SH-SY5Y (cell line): ENCODE measurements around the gene LRMDA.

Source experiments
- GATA2 ChIP-seq: IDR thresholded peaks from 2 replicates; pipeline ENCODE4 v1.6.1; 2011; ENCODE audit warnings: mild to moderate bottlenecking, low read depth, low read length
- GATA3 ChIP-seq: IDR thresholded peaks from 2 replicates; pipeline ENCODE4 v1.6.1; 2011; ENCODE audit warnings: low read depth, mild to moderate bottlenecking, low read length, moderate library complexity

The LRMDA gene

GRCh38 chr10:75999515-76000209 is 568.2 kb downstream of the LRMDA start:
- no peak for TF ChIP-seq GATA2
- no peak for TF ChIP-seq GATA3

DNA sequence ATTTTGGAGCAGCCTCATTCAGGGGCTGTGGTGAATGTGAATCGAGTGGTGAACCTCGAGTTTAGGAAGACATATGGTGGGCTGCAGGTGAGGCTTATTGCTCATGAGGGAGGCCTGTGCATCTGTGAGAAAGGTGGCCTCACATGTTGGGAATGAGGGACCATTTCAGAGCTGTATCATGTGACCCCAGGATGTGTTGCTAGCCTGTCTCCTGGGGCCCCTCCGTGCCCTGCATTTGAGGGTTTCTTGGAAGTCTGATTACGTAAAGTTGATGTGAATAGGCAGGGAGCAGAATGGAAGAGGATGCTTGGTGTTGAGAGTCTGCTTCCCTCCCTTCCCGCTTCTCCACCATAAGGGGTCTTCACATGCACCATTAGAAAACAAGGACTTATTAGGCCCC is 569.1 kb downstream of the LRMDA start:
- TF ChIP-seq GATA2 (no peak), GATA3 (no peak)

DNA sequence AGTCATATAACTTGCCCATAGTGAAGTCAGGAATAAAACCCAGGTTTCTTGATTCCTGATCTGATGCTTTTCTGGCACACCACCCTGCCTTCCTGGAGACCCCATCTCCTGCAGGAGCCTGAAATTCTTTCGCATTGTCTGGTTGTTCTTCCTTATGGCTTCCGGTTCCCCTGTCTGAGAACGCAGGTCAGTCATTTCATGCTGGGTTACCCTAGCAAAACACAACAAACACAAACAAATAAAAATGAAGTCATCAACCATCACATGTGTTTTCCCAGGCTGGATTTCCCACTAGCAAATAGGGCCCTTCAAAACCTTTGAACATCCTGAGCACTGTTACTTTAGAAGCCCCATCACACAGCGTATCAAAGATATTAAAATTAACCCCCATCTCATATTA is 569.6 kb downstream of the LRMDA start:
- TF ChIP-seq GATA3 (no peak), GATA2 (no peak)

DNA sequence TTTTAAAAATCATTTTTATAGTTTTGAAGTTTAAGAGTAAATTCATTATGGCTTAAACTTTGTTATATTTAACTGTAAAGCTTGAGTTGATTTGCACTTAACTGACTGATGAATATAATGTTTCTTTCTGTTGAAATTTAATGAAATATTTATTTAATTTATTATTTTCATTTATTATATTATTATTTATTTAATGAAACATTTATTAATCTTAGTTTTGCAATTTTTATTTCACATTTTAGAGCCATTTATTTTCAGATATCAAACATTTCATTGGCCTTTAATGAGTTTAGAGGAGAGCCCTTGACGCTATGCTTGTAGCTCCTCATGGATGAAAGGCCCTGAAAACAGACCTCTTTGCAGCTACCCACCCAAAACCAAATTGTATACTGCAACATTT is 570.0 kb downstream of the LRMDA start:
- TF ChIP-seq GATA3 = no peak
- no peak for TF ChIP-seq GATA2

DNA sequence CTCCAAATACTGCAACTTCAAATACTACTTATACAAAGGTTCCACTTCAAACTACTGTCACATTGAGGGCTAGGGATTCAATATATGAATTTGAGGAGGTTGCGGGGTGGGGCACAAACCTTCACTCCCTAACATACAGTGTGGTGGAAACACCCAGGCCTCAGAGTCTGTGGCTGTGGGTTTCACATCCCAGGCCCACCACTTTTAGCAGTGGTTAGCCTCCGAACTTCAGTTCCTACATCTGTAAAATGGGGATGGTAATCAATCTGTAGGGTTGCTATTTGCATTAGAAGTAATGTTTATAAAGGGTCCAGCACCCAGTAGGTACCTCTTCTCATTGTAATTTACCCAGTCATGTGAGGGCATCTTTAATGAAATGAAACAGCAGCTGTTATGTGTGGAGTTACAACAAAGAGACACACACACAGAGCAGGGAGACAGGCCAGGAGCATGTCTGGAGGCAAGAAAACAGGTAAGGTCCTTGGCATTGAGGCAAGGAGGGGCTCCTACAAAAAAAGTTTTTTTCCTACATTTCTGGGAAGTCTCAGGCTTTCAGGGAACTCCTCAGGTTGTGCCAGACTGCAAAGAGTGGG is 570.9 kb downstream of the LRMDA start:
- TF ChIP-seq GATA3 (no peak), GATA2 (no peak)

- TF ChIP-seq GATA2 (no peak), GATA3 (no peak)
Measured at GRCh38 chr10:76007667-76008181, 576.3 kb downstream of the LRMDA start.

GRCh38 chr10:76009531-76009930 is 578.1 kb downstream of the LRMDA start:
- TF ChIP-seq GATA3 = no peak
- no peak for TF ChIP-seq GATA2

- peak; percentile 80 for TF ChIP-seq GATA2
- TF ChIP-seq GATA3 = peak; percentile 76
Measured at GRCh38 chr10:76010703-76011102, 579.3 kb downstream of the LRMDA start.

DNA sequence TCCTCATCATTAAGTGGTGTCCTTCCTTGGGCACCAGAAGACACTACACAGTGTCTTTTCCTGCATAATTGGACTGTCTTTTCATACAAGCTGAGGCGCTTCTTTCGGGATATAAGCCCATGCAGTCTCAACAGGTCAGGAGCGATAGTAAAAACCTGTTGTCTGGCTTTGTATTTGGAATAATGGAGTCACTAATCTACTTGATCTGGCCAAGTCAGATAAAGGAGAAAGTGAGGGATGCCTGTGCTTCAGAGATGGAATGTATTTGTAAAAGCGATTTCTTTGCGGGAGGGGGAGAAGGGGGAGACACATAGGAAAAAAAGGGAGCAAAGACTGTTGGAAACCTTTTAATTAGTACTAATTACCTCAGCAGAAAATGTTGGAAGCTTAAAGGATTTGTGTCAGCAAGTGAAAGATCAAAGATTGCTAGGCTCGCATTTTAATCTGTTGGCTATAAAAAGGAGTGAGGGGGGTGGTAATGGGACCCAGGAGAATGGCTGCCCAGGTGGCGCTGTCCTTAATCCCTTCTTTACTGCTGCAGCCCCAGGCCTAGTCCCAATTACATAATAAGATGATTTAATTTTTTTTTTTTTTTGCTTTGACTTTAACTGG is 581.4 kb downstream of the LRMDA start:
- TF ChIP-seq GATA3 (0 out of 2 replicates have a peak, but pooled peaks have one; percentile 31), GATA2 (peak; percentile 75)

- TF ChIP-seq GATA2 (no peak), GATA3 (no peak)
Measured at GRCh38 chr10:76015245-76015644, 583.8 kb downstream of the LRMDA start.

GRCh38 chr10:76017026-76017732 is 585.8 kb downstream of the LRMDA start:
- TF ChIP-seq GATA2 (no peak), GATA3 (no peak)

DNA sequence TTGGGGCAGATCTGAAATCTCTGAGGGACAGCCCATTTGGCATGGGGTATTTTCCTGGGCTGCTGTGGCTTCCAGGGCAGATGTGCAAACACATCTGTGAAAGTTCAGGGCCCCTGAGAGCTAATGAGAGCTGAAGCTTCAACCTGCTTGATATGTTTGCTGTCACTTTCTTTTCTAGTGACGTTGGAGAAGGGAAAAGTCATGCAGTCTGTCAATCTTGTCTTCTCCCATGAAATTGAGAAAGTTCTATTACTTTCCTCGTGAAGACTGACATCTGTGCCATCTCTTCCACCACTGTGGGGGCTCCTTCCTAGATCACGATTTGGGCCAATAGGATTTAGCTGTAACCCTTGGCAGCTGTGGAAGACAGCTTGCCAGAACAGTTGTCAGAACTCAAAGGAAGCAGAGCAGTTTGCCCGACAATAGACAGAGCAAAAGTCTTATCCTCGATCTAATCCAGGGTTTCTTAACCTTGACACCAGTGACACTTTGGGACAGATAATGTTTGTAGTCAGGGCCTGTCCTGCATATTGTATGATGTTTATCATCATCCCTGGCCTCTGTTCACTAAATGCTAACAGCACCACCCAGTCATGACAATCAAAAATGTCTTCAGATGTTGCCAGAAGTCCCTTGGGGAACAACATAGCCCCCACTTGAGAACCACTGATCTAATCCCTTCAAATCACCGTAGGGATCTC is 586.5 kb downstream of the LRMDA start:
- peak; percentile 81 for TF ChIP-seq GATA2
- peak; percentile 88 for TF ChIP-seq GATA3

- TF ChIP-seq GATA2 (no peak), GATA3 (no peak)
Measured at GRCh38 chr10:76020630-76021029, 589.2 kb downstream of the LRMDA start.

- TF ChIP-seq GATA2 = no peak
- no peak for TF ChIP-seq GATA3
Measured at GRCh38 chr10:76021398-76021797, 590.0 kb downstream of the LRMDA start.

GRCh38 chr10:76022366-76022765 is 590.9 kb downstream of the LRMDA start:
- TF ChIP-seq GATA3 = no peak
- no peak for TF ChIP-seq GATA2
